Measurements from ENCODE around the gene SLC16A11. TPM values are rescaled to one million over a fixed set of nuclear protein-coding genes. Genes with fewer than 3 reads are reported as not detected.

SLC16A11 gene
- polyA plus RNA-seq, 1 donor from 2014 or later, result not detected

DNA sequence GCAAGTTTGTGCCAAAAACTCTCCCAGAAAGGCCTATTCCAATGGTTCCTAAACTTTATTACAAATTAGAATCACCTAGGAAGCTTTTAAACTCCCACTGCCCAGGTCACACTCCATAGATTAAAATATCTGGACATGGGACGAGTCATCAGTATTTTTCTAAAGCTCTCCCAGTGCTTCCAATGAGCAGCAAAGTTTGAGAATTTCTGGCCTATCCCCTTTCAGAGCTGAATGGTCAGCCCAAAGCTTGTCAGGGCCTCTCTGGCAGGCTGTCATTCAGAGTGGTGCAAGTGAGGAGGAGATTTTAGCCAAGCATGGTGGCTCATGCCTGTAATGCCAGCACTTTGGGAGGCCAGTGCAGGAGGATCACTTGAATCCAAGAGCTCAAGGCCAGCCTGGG lies 18.6 kb downstream of the SLC16A11 start:
- Histone ChIP-seq H3K9me3 (ENCODE audit: low read length) (no peaks in the 10 kb centered on the region), H3K27me3 (ENCODE audit: insufficient read depth, low read depth, low read length) (peaks cover 40% of the 10 kb centered on the region)

DNA sequence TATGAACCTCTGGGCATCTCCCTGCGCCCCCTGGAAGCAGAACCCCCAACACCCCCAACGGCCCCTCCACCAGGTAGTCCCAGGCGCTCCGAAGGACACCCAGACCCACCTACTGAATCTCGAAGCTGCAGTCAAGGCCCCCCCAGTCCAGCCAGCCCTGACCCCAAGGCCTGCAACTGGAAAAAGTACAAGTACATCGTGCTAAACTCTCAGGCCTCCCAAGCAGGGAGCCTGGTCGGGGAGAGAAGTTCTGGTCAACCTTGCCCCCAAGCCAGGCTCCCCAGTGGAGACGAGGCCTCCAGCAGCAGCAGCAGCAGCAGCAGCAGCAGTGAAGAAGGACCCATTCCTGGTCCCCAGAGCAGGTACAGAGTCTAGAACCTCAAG lies 19.5 kb downstream of the SLC16A11 start:
- Histone ChIP-seq H4K20me1 (ENCODE audit: insufficient read depth) (no peaks in the 10 kb centered on the region), H3K27me3 (ENCODE audit: insufficient read depth, low read depth, low read length) (peaks cover 40% of the 10 kb centered on the region), H3F3A (ENCODE audit: insufficient read depth, low read length, poor library complexity, severe bottlenecking) (no peaks in the 10 kb centered on the region), H3K9me3 (ENCODE audit: low read length) (no peaks in the 10 kb centered on the region), H3K4me2 (ENCODE audit: low read length) (no peak overlapping the region), H3K27ac (ENCODE audit: low read length) (no peak overlapping the region), H3K4me3 (ENCODE audit: low read length) (no peak overlapping the region), H3K9ac (ENCODE audit: low read length) (no peak overlapping the region), H3K9me2 (ENCODE audit: insufficient read depth, low read length) (no peaks in the 10 kb centered on the region), H3K79me2 (replicated peaks; ENCODE audit: insufficient read depth, low read length) (no peaks in the 10 kb centered on the region), H3K36me3 (ENCODE audit: insufficient read depth, low read length) (no peaks in the 10 kb centered on the region), H2AFZ (ENCODE audit: low read depth, low read length) (no peak overlapping the region)
- TF ChIP-seq SMC3 (conservative IDR thresholded peaks at IDR 0.05; ENCODE audit: poor library complexity), result no peak
- no peak for TF ChIP-seq TAF1 (IDR thresholded peaks at IDR 0.05; ENCODE audit: low read depth)
- TF ChIP-seq, protein P1, sequence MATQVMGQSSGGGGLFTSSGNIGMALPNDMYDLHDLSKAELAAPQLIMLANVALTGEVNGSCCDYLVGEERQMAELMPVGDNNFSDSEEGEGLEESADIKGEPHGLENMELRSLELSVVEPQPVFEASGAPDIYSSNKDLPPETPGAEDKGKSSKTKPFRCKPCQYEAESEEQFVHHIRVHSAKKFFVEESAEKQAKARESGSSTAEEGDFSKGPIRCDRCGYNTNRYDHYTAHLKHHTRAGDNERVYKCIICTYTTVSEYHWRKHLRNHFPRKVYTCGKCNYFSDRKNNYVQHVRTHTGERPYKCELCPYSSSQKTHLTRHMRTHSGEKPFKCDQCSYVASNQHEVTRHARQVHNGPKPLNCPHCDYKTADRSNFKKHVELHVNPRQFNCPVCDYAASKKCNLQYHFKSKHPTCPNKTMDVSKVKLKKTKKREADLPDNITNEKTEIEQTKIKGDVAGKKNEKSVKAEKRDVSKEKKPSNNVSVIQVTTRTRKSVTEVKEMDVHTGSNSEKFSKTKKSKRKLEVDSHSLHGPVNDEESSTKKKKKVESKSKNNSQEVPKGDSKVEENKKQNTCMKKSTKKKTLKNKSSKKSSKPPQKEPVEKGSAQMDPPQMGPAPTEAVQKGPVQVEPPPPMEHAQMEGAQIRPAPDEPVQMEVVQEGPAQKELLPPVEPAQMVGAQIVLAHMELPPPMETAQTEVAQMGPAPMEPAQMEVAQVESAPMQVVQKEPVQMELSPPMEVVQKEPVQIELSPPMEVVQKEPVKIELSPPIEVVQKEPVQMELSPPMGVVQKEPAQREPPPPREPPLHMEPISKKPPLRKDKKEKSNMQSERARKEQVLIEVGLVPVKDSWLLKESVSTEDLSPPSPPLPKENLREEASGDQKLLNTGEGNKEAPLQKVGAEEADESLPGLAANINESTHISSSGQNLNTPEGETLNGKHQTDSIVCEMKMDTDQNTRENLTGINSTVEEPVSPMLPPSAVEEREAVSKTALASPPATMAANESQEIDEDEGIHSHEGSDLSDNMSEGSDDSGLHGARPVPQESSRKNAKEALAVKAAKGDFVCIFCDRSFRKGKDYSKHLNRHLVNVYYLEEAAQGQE (IDR thresholded peaks at IDR 0.05; ENCODE audit: borderline replicate concordance), result no peak
- no peak for TF ChIP-seq POLR2AphosphoS5 (IDR thresholded peaks at IDR 0.05)
- TF ChIP-seq EP300 (conservative IDR thresholded peaks at IDR 0.05; ENCODE audit: poor library complexity, severe bottlenecking), result no peak
- no peak for TF ChIP-seq MXI1 (conservative IDR thresholded peaks at IDR 0.05; ENCODE audit: poor library complexity, severe bottlenecking)
- TF ChIP-seq, protein P2, sequence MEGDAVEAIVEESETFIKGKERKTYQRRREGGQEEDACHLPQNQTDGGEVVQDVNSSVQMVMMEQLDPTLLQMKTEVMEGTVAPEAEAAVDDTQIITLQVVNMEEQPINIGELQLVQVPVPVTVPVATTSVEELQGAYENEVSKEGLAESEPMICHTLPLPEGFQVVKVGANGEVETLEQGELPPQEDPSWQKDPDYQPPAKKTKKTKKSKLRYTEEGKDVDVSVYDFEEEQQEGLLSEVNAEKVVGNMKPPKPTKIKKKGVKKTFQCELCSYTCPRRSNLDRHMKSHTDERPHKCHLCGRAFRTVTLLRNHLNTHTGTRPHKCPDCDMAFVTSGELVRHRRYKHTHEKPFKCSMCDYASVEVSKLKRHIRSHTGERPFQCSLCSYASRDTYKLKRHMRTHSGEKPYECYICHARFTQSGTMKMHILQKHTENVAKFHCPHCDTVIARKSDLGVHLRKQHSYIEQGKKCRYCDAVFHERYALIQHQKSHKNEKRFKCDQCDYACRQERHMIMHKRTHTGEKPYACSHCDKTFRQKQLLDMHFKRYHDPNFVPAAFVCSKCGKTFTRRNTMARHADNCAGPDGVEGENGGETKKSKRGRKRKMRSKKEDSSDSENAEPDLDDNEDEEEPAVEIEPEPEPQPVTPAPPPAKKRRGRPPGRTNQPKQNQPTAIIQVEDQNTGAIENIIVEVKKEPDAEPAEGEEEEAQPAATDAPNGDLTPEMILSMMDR (IDR thresholded peaks at IDR 0.05; ENCODE audit: poor library complexity, severe bottlenecking), result no peak
- TF ChIP-seq EZH2 (IDR thresholded peaks at IDR 0.05; ENCODE audit: borderline replicate concordance, insufficient read depth, low read length, poor library complexity, severe bottlenecking), result no peak
- TF ChIP-seq RAD21 (conservative IDR thresholded peaks at IDR 0.05), result no peak

More for the DNA sequence above, 18.6 kb downstream of the SLC16A11 start:
- H3K27ac ChIP-seq (ENCODE audit: low read length), result no peak overlapping the region
- no peak overlapping the region for H2AFZ ChIP-seq (ENCODE audit: low read depth, low read length)
- H3F3A ChIP-seq (ENCODE audit: insufficient read depth, low read length, poor library complexity, severe bottlenecking), result no peaks in the 10 kb centered on the region
- no peak overlapping the region for H3K4me2 ChIP-seq (ENCODE audit: low read length)
- no peaks in the 10 kb centered on the region for H3K36me3 ChIP-seq (ENCODE audit: insufficient read depth, low read length)
- TF ChIP-seq, protein P2 (IDR thresholded peaks at IDR 0.05; ENCODE audit: poor library complexity, severe bottlenecking), result no peak
- TF ChIP-seq RAD21 (conservative IDR thresholded peaks at IDR 0.05), result no peak
- no peak for TF ChIP-seq EZH2 (IDR thresholded peaks at IDR 0.05; ENCODE audit: borderline replicate concordance, insufficient read depth, low read length, poor library complexity, severe bottlenecking)
- no peak for TF ChIP-seq EP300 (conservative IDR thresholded peaks at IDR 0.05; ENCODE audit: poor library complexity, severe bottlenecking)
- TF ChIP-seq POLR2AphosphoS5 (IDR thresholded peaks at IDR 0.05), result no peak
- TF ChIP-seq, protein P1 (IDR thresholded peaks at IDR 0.05; ENCODE audit: borderline replicate concordance), result no peak
- TF ChIP-seq SMC3 (conservative IDR thresholded peaks at IDR 0.05; ENCODE audit: poor library complexity), result no peak
- no peak for TF ChIP-seq TAF1 (IDR thresholded peaks at IDR 0.05; ENCODE audit: low read depth)
- no peak for TF ChIP-seq MXI1 (conservative IDR thresholded peaks at IDR 0.05; ENCODE audit: poor library complexity, severe bottlenecking)
- no peak overlapping the region for H3K9ac ChIP-seq (ENCODE audit: low read length)
- no peaks in the 10 kb centered on the region for H4K20me1 ChIP-seq (ENCODE audit: insufficient read depth)
- H3K79me2 ChIP-seq (replicated peaks; ENCODE audit: insufficient read depth, low read length), result no peaks in the 10 kb centered on the region
- no peaks in the 10 kb centered on the region for H3K9me2 ChIP-seq (ENCODE audit: insufficient read depth, low read length)
- no peak overlapping the region for H3K4me3 ChIP-seq (ENCODE audit: low read length)
